Heart left ventricle (tissue), 13 donors: Measurements from ENCODE around the gene CNIH2.

Experiments used
- POLR2A ChIP-seq, 2 donors: fragments of 450-650 bp; IDR thresholded peaks; one replicate each; pipeline ENCODE4 v1.6.1; 2017; ENCODE audit warnings: antibody characterized with exemption in 2 of 2, mild to moderate bottlenecking in 2 of 2, moderate library complexity in 2 of 2
- TF ChIP-seq, protein P1 (sequence below), 12 donors: fragments of 200-600 bp; sonication (generic) in 4 of 12; IDR thresholded peaks; one replicate each; pipeline versions ENCODE4 v1.5.0 to v1.8.0; 2018 to 2022; ENCODE audit warnings: antibody characterized with exemption in 12 of 12, mild to moderate bottlenecking in 5 of 12
- donor health status: ischemic (EF 13 %, LVEDD 7.1; RV severe dilation, severe dysfunction).
- donor health status: DM: no; HTN: yes; CAD: no.
- donor health status: DM: no; HTN: no; CAD: no.
- donor health status: ischemic (EF 25% LVEDD 6.9; RV normal size, moderate dysfunction).
- donor health status: ischemic (EF 25% LVEDD 5.7; RV mildly dilated, moderate dysfunction).
- donor health status: ischemic (EF 35%, LVEDD 5.7; RV mildly dilated, moderate dysfunction).
- donor health status: nonischemic (EF 11% LVEDD 7.7; RV severe dilation, severe dysfunction).
- donor health status: DM: yes; HTN: yes; CAD: no.
- donor health status: PGD.
- donor health status: ischemic (EF 29% LVEDD 5.4; RV normal size, mild dysfunction).
- donor health status: nonischemic (EF 23%, LVEDD 6.1; RV moderate dilation, normal function).

DNA sequence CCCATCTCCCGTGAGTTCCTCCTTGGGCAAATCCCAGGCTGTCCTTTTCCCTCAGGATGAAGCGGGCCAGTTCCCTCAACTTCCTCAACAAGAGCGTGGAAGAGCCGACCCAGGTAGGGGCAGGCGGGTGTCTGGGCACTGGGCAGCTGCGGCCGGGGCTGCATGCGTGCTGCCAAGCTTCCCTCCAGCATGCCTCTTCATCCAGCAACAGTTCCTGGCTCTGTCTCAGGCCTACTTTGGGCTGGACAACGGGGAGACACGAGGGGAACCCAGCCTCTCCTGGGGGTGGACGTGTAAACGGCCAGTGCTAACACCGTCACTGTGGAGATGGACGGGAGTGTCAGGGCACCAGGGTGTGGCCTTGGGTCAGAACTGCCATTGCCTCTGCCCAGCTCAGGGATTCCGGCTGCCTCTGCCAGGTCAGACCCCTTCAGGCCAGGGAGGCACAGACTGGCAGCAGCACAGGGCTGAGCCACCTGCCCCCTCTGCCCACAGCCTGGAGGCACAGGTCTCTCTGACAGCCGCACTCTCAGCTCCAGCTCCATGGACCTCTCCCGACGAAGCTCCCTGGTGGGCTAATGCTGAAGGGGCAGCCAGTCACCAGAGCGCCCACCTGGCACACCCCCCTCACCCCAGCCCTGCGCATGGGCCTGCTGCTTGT lies 11.5 kb upstream of the CNIH2 start:
- TF ChIP-seq, protein P1, sequence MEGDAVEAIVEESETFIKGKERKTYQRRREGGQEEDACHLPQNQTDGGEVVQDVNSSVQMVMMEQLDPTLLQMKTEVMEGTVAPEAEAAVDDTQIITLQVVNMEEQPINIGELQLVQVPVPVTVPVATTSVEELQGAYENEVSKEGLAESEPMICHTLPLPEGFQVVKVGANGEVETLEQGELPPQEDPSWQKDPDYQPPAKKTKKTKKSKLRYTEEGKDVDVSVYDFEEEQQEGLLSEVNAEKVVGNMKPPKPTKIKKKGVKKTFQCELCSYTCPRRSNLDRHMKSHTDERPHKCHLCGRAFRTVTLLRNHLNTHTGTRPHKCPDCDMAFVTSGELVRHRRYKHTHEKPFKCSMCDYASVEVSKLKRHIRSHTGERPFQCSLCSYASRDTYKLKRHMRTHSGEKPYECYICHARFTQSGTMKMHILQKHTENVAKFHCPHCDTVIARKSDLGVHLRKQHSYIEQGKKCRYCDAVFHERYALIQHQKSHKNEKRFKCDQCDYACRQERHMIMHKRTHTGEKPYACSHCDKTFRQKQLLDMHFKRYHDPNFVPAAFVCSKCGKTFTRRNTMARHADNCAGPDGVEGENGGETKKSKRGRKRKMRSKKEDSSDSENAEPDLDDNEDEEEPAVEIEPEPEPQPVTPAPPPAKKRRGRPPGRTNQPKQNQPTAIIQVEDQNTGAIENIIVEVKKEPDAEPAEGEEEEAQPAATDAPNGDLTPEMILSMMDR (IDR thresholded peaks at IDR 0.05): no peak
- no peak for TF ChIP-seq POLR2A (IDR thresholded peaks at IDR 0.05)
